CD4-positive, alpha-beta T cell (primary cell): ENCODE results near the gene VWA8. TPM values are rescaled to one million over a fixed set of nuclear protein-coding genes. Genes with fewer than 3 reads are reported as not detected.

Source experiments
- ATAC-seq: fragments of 200-7000 bp; cut with Tn5 transposase; one replicate; pipeline ENCODE4 v1.10.0; 2022; ENCODE audit warnings: mild to moderate bottlenecking; ENCODE audit not compliant: poor library complexity
- CTCF ChIA-PET: fragments of 350-600 bp; sonication (Branson Sonifier 250); formaldehyde crosslinking; loops from one replicate; lab custom pipeline; 2021; ENCODE audit warnings: antibody characterized with exemption, inconsistent platforms; lab: Charles Lee
- POLR2A ChIA-PET: fragments of 350-600 bp; sonication (Branson Sonifier 250); formaldehyde crosslinking; loops from one replicate; lab custom pipeline; 2021; ENCODE audit warnings: antibody characterized with exemption, inconsistent platforms; lab: Charles Lee
- DNase-seq, 14 experiments: peaks; one replicate each; pipeline ENCODE4 v3.0.0-alpha.2; 2013 to 2020; ENCODE audit warnings: mixed read lengths in 2 of 14
- H3K27ac ChIP-seq, 2 donors: one replicate each; pipeline versions ENCODE4 v1.5.1 to v1.7.0; 2013; ENCODE audit warnings: low read length in 2 of 2, low read depth in 1 of 2, mild to moderate bottlenecking in 1 of 2
- H3K27me3 ChIP-seq, 2 experiments: 1 replicate in 1 of 2; 2 replicates in 1 of 2; pipeline versions ENCODE4 v1.6.1 to v1.7.0; 2013; ENCODE audit warnings: low read length in 2 of 2, control low read depth in 1 of 2, mild to moderate bottlenecking in 1 of 2, moderate library complexity in 1 of 2; ENCODE audit not compliant: insufficient read depth in 2 of 2, control insufficient read depth in 1 of 2
- H3K36me3 ChIP-seq: one replicate; pipeline ENCODE4 v1.6.1; 2013; ENCODE audit warnings: low read length, control low read depth; ENCODE audit not compliant: insufficient read depth
- H3K4me1 ChIP-seq: one replicate; pipeline ENCODE4 v1.6.1; 2013; ENCODE audit warnings: low read length, control low read depth; ENCODE audit not compliant: insufficient read depth
- H3K4me3 ChIP-seq: one replicate; pipeline ENCODE4 v1.5.1; 2013; ENCODE audit warnings: mild to moderate bottlenecking, low read length, moderate library complexity
- H3K9me3 ChIP-seq, 2 experiments: 1 replicate in 1 of 2; 2 replicates in 1 of 2; pipeline versions ENCODE4 v1.6.1 to v1.7.0; 2013; ENCODE audit warnings: low read length in 2 of 2, mild to moderate bottlenecking in 2 of 2, control low read depth in 1 of 2, moderate library complexity in 1 of 2; ENCODE audit not compliant: control insufficient read depth in 1 of 2, insufficient read depth in 1 of 2
- H3K27ac Mint-ChIP-seq: one replicate; pipeline ENCODE4 v1.8.0; 2020; ENCODE audit warnings: mixed read lengths
- H3K27me3 Mint-ChIP-seq: one replicate; pipeline ENCODE4 v1.8.0; 2021; ENCODE audit warnings: mixed read lengths
- H3K36me3 Mint-ChIP-seq: one replicate; pipeline ENCODE4 v1.8.0; 2021; ENCODE audit warnings: low read depth, mixed read lengths
- H3K4me1 Mint-ChIP-seq: one replicate; pipeline ENCODE4 v1.8.0; 2021; ENCODE audit warnings: low read depth, mixed read lengths
- H3K4me3 Mint-ChIP-seq: one replicate; pipeline ENCODE4 v1.8.0; 2020; ENCODE audit warnings: mild to moderate bottlenecking, mixed read lengths
- H3K9me3 Mint-ChIP-seq: one replicate; pipeline ENCODE4 v1.8.0; 2020; ENCODE audit warnings: mixed read lengths
- intact Hi-C, 2 experiments: fragments of 100-400 bp; cut with DNase I in 1 of 2; cut with micrococcal nuclease in 1 of 2; formaldehyde crosslinking; loops; one replicate each; pipeline versions ENCODE4 v1.15.1 to v1.9.0; 2023 to 2025; cut with DNase I, micrococcal nuclease
- total RNA-seq, 174 experiments: library from RNA in 2 of 174; stranded (reverse) in 2 of 174; gene quantifications; one replicate each; pipeline ENCODE4 v1.2.3 and lab custom pipeline; 2021 to 2026
- TF ChIP-seq, protein P1 (sequence below): fragments of 200-600 bp; IDR thresholded peaks from one replicate; pipeline ENCODE4 v1.8.0; 2022; ENCODE audit warnings: antibody characterized with exemption, mild to moderate bottlenecking

Gene VWA8
- total RNA-seq, 2 experiments from 2014 or later: 18.7 to 19.0 TPM

DNA sequence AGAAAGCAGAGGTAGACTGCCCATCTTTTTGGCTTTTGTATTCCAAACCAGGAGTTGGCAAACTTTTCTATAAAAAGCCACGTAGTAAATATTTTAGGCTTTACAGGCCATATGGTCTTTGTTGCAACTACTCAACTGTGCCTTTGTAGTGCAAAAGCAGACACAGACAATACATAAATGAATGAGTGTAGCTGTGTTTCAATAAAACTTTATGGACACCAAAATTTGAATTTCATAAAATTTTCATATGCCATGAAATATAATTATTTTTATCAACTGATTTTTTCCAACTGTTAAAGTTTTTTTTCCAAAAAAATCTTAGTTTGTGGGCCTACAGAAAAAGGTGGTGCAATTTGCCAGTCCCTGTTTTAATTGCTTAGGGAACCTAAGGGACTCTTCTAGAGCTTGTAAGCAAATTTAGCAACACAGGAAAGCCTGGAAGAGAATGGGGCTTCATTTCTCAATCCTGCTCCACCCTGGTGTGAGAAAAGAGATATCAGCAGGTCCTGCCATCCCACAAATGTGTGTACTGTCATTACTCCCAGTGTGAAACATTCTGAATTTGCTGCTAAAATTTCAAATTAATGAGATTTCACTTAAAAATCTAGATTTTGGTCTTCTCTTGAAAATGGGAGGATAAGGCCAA is 309.4 kb downstream of the VWA8 start:
- H3K4me3 Mint-ChIP-seq: no peak overlapping the region
- no peak overlapping the region for H3K4me3 ChIP-seq
- intact Hi-C loops: loop anchor here (1.0 to 10.0 kb wide), 8 partner anchors 193 to 574 kb away; no protein-coding TSS in a partner anchor

DNA sequence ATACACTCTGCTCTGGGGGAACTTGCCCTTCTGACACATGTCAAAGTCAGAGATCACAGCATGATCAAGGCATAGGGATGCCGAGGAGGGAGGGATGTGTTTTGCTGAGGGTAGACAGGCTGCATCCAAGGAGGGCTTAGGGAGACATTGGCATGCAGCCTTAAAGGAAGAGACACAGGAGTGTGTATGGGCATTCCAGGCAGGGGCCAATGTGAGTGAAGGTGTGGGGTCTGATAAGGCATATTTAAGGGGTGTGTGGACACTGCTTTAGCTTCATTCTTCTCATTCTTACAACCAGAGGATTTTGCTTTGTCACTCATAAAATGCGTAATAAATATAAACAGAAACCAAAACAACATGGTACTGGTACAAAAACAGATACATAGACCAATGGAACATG is 310.2 kb downstream of the VWA8 start:
- ATAC-seq: no peak

More for the DNA sequence above, 309.4 kb downstream of the VWA8 start:
- Mint-ChIP-seq H3K9me3 (no peaks in the 10 kb centered on the region), H3K36me3 (no peaks in the 10 kb centered on the region), H3K27me3 (no peaks in the 10 kb centered on the region), H3K4me1 (peaks cover 29% of the 10 kb centered on the region), H3K27ac (no peak overlapping the region)
- Histone ChIP-seq H3K36me3 (no peaks in the 10 kb centered on the region), H3K9me3 (no peaks in the 10 kb centered on the region), H3K27me3 (no peaks in the 10 kb centered on the region), H3K4me1 (no peaks in the 10 kb centered on the region), H3K27ac (no peak overlapping the region)
- ChIA-PET CTCF (interaction anchor here (1.5 to 2.6 kb wide), 3 partner anchors 240 to 299 kb away, joined by 4 to 12 read pairs (median 5); no protein-coding TSS in a partner anchor), POLR2A (interaction anchor here (0.6 to 2.0 kb wide), 4 partner anchors 188 to 638 kb away, joined by 3 to 24 read pairs (median 4); partner anchors contain the start of gene RGCC)
- no peak for ATAC-seq
- no peak for DNase-seq
- TF ChIP-seq, protein P1, sequence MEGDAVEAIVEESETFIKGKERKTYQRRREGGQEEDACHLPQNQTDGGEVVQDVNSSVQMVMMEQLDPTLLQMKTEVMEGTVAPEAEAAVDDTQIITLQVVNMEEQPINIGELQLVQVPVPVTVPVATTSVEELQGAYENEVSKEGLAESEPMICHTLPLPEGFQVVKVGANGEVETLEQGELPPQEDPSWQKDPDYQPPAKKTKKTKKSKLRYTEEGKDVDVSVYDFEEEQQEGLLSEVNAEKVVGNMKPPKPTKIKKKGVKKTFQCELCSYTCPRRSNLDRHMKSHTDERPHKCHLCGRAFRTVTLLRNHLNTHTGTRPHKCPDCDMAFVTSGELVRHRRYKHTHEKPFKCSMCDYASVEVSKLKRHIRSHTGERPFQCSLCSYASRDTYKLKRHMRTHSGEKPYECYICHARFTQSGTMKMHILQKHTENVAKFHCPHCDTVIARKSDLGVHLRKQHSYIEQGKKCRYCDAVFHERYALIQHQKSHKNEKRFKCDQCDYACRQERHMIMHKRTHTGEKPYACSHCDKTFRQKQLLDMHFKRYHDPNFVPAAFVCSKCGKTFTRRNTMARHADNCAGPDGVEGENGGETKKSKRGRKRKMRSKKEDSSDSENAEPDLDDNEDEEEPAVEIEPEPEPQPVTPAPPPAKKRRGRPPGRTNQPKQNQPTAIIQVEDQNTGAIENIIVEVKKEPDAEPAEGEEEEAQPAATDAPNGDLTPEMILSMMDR: no peak

DNA sequence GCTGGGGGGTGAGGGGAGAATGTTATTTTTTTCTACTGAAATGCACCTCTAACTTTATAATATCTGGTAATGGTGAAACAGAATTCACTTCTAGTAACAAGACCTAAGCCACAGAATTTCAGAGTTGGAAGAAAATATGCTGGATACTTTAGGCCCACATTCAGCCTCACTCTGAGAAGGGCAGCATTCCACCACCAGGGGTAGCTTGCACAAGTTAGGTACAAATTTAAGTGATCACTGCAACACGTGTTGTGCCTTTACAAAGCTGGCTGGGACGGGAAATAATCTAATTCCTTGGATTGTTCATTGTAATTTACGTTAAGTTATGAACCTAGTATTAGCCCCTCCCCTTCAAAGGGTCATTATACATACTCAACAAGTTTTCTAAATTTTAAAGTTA is 311.2 kb downstream of the VWA8 start:
- no peaks in the 10 kb centered on the region for H3K36me3 ChIP-seq
- no peak overlapping the region for H3K4me3 ChIP-seq
- Mint-ChIP-seq H3K27me3 (no peaks in the 10 kb centered on the region), H3K9me3 (no peaks in the 10 kb centered on the region), H3K4me3 (no peak overlapping the region), H3K4me1 (peaks cover 20% of the 10 kb centered on the region), H3K36me3 (no peaks in the 10 kb centered on the region), H3K27ac (no peak overlapping the region)
- H3K4me1 ChIP-seq: no peaks in the 10 kb centered on the region
- intact Hi-C loops: loop anchor here in 1 of 2 experiments (2.0 to 10.0 kb wide), 5 partner anchors 222 to 572 kb away; no protein-coding TSS in a partner anchor
- H3K9me3 ChIP-seq: no peaks in the 10 kb centered on the region
- CTCF ChIA-PET: interaction anchor here (1.0 kb wide), 1 partner anchor 463 kb away, joined by 3 read pairs; no protein-coding TSS in a partner anchor
- DNase-seq: no peak
- ATAC-seq: no peak
- no peak overlapping the region for H3K27ac ChIP-seq
- POLR2A ChIA-PET: interaction anchor here (1.0 kb wide), 1 partner anchor 10 kb away, joined by 3 read pairs; no protein-coding TSS in a partner anchor
- TF ChIP-seq, protein P1: no peak
- no peaks in the 10 kb centered on the region for H3K27me3 ChIP-seq

More for the DNA sequence above, 310.2 kb downstream of the VWA8 start:
- POLR2A ChIA-PET: interaction anchor here (0.6 to 1.0 kb wide), 3 partner anchors 9 to 638 kb away, joined by 3 to 4 read pairs (median 3); no protein-coding TSS in a partner anchor
- no peaks in the 10 kb centered on the region for H3K27me3 ChIP-seq
- no peak overlapping the region for H3K4me3 Mint-ChIP-seq
- no peaks in the 10 kb centered on the region for H3K9me3 ChIP-seq
- H3K4me1 ChIP-seq: no peaks in the 10 kb centered on the region
- H3K36me3 ChIP-seq: no peaks in the 10 kb centered on the region
- H3K27me3 Mint-ChIP-seq: no peaks in the 10 kb centered on the region
- no peak overlapping the region for H3K27ac Mint-ChIP-seq
- no peak for DNase-seq
- TF ChIP-seq, protein P1: no peak
- intact Hi-C loops: loop anchor here in 1 of 2 experiments (2.0 to 10.0 kb wide), 5 partner anchors 223 to 573 kb away; no protein-coding TSS in a partner anchor
- CTCF ChIA-PET: interaction anchor here (2.6 kb wide), 1 partner anchor 239 kb away, joined by 12 read pairs; no protein-coding TSS in a partner anchor
- H3K36me3 Mint-ChIP-seq: no peaks in the 10 kb centered on the region
- no peaks in the 10 kb centered on the region for H3K9me3 Mint-ChIP-seq
- no peak overlapping the region for H3K4me3 ChIP-seq
- no peak overlapping the region for H3K27ac ChIP-seq
- H3K4me1 Mint-ChIP-seq: peaks cover 27% of the 10 kb centered on the region
